Measurements from ENCODE around the gene TMEM44. TPM values are rescaled to one million over a fixed set of nuclear protein-coding genes. Genes with fewer than 3 reads are reported as not detected.

The TMEM44 gene, protein sequence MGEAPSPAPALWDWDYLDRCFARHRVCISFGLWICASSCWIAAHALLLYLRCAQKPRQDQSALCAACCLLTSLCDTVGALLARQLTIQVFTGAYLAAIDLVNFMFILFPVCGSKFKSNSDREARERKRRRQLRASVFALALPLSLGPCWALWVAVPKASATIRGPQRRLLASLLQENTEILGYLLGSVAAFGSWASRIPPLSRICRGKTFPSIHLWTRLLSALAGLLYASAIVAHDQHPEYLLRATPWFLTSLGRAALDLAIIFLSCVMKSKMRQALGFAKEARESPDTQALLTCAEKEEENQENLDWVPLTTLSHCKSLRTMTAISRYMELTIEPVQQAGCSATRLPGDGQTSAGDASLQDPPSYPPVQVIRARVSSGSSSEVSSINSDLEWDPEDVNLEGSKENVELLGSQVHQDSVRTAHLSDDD
- total RNA-seq (2014; rRNA removed; shearing (Covaris generic)) = 12.2 and 18.2 TPM in 2 replicates

DNA sequence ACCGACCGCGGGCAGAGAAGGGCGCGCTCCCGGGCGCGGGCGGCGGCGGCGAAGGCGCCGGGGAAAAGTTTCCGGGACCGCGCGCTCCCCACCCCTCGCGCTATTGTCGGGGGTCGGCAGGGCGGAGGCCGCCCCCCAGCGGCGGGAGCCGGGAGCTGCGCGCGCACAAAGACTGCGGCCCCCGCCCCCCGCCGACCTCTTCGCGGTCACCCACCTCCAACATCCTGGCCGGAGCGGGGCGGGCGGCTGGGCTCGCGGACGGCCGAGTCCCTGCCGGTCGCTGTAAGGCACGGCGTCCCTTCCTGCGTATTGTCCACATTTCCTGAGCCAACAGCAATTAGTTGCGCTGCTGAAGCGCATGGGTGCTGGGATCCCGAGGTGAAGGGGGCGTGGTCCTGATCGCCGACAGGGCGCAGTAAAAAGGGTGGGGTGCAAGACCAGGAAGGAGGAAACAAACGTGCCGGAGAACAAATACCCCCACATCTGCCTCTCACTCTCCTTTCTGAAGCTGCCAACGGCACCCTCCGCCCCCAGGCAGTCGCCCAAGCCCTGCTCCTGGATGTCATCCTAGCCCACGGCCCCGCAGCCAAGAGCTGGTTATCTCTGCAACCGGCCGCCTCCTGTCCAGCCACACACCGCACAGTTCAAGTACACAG lies at the start of gene TMEM44:
Gene TMEM44, minus strand, starts transcription at position 71 of the 656 bp plus-strand sequence. CDS start 204 bp downstream, outside the sequence.
- peak; percentile 86 to 92 for DNase-seq (ENCODE audit: low read depth in 1 of 2, low spot score in 2 of 2)
- H3K4me3 ChIP-seq = peak within 1 kb of the TSS; percentile 77
- no peaks in the 10 kb centered on the region for H3K9me3 ChIP-seq (replicated peaks)
- H3K27ac ChIP-seq = peak within 1 kb of the TSS; percentile 23
- peaks cover 7% of the 10 kb centered on the region; the same call in 1 of the 2 replicates for H3K4me1 ChIP-seq (replicated peaks)
- H3K27me3 ChIP-seq (replicated peaks) = no peaks in the 10 kb centered on the region
- peaks cover 18% of the 10 kb centered on the region for H3K36me3 ChIP-seq

DNA sequence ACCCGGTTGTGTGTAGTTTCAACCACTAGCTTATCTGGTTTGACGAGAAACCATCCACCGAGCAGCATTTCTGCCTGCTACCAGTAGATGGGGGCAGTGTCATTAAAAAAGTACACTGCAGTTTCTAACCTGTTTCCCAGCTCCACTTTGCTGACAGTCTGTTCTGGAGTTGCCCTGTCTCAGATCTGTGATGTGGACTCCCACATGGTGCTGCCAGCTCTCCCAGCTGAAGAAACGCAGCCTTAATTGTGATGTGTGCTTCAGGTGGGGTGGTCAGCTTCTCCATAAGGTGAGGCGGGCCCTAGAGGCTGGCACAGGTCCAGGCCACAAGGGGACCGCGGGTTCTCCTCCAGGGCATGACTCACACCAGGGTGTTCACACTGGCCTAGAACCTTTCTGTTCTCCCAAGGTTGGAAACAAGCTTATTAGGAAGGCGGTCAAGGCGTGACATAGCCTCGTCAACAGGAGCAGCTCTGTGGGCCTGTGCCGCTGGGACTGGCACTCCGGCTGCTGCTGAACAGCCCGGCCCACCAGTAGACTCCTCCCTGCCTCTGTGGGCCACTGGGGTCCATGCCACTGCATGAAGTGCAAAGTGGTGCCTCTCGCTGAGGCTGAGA lies 49.6 kb upstream of the TMEM44 start:
- peak; percentile 73 to 88 for DNase-seq (ENCODE audit: low read depth in 1 of 2, low spot score in 2 of 2)
- Histone ChIP-seq H3K27ac (no peak overlapping the region), H3K36me3 (peaks cover 13% of the 10 kb centered on the region), H3K27me3 (replicated peaks) (no peaks in the 10 kb centered on the region), H3K4me1 (replicated peaks) (peaks cover 32% of the 10 kb centered on the region), H3K9me3 (replicated peaks) (no peaks in the 10 kb centered on the region), H3K4me3 (no peak overlapping the region)

DNA sequence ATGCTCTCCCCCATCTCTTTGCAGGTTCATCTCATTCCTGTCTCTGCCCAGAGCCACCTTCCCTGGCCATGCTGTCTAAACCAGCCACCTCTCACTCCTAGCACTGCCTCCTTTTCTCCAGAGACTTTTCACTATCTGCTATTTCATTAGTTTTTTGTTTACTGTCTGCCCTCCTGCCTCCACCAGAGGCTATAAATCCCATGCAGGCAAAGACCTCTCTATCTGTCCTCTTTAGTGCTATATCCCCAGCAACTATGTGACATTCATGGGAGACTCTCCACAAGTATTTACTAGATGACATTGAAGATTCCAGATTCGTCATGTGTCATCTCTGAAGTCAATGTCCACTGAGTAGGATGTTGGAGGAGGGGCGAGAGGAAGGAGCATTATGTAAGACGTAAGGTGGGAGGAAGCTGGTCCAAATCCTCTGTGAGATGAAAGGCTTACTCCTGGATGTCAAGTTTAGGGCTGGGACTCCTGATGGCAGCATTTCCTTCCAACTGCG lies 49.0 kb upstream of the TMEM44 start:
- no peaks in the 10 kb centered on the region for H3K9me3 ChIP-seq (replicated peaks)
- H3K4me1 ChIP-seq (replicated peaks) = peaks cover 26% of the 10 kb centered on the region
- H3K27ac ChIP-seq = no peak overlapping the region
- no peak overlapping the region for H3K4me3 ChIP-seq
- no peaks in the 10 kb centered on the region for H3K27me3 ChIP-seq (replicated peaks)
- DNase-seq (ENCODE audit: low read depth in 1 of 2, low spot score in 2 of 2) = no peak
- H3K36me3 ChIP-seq = peaks cover 7% of the 10 kb centered on the region

DNA sequence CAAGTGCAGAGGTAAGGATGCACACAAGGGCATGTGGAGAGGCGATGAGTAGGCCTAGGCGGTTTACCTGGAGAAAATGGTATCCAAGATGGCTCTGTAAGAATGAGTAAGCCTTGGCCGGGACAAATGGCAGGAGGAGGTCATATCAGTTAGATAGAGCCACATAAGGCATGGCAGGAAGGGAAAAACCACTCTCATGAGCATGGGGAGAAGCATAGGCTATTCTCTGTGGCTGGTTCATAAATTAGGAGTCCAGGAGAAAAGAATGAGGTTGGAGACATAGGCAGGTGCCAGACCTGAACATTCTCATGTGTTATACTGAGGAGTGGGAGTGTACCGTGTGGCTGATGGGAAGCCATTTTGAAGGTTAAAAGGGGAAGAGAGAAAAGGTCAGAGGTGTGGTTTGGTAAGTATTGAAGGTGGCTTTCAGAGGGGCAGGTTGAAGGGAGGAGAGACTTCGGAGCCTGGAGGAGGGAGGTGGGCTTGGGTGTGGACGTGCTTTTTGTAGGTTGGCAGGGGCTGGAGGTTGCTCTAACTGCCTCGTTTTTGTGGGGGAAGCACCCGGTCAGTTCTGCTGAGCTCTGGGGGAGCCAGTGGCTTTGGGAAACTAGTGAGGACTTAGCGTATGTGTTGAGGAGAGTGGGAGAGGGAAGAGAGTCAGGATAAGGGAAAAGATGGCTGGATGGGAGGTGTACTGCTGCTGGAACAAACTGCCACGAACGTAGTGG lies 47.8 kb upstream of the TMEM44 start:
- DNase-seq (ENCODE audit: low read depth in 1 of 2, low spot score in 2 of 2) = no peak
- Histone ChIP-seq H3K27ac (no peak overlapping the region), H3K36me3 (no peaks in the 10 kb centered on the region; the same call in 1 of the 2 replicates), H3K9me3 (replicated peaks) (no peaks in the 10 kb centered on the region), H3K27me3 (replicated peaks) (no peaks in the 10 kb centered on the region), H3K4me3 (no peak overlapping the region), H3K4me1 (replicated peaks) (peaks cover 19% of the 10 kb centered on the region)

DNA sequence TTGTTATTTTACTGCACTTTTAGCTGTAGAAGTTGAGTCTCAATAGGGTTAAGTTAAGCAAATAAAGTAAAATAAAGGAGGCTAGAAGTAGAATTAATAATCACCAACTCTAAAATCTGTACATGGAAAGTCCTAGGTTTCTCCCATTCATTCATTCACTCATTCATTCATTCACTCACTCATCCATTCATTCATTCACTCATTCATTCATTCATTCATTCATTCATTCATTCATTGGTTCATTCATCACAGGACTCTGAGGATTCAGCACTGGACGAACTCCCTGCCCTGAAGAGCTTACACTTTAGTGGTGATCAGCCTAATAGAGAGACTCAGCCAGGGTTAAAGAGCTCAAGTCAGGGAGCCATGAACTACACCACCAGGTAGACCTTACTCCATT lies 43.3 kb upstream of the TMEM44 start:
- H3K4me1 ChIP-seq (replicated peaks) = no peaks in the 10 kb centered on the region; the same call in 1 of the 2 replicates
- no peaks in the 10 kb centered on the region for H3K36me3 ChIP-seq
- H3K4me3 ChIP-seq = no peak overlapping the region
- no peak overlapping the region for H3K27ac ChIP-seq
- no peak for DNase-seq (ENCODE audit: low read depth in 1 of 2, low spot score in 2 of 2)
- H3K9me3 ChIP-seq (replicated peaks) = no peaks in the 10 kb centered on the region
- H3K27me3 ChIP-seq (replicated peaks) = no peaks in the 10 kb centered on the region

DNA sequence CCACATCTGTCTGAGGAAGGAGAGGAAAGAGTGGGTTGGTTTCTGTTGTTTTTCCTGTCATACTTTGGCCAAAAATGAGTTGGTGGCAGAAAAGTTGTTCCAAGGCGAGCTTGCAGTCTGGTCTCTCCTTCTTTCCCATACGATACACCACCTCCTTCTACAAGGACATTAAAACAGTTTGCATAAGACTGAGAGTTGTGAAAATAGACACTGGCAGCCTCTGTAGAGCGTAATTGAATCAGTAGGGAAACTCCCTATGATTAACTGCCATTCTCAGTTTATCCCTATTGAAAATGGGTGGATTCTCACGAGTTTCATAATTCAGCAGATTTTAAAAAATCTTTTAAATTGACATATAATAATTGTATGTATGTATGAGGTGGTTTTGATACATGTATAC lies 42.5 kb upstream of the TMEM44 start:
- no peak overlapping the region for H3K27ac ChIP-seq
- DNase-seq (ENCODE audit: low read depth in 1 of 2, low spot score in 2 of 2) = no peak
- no peak overlapping the region for H3K4me3 ChIP-seq

DNA sequence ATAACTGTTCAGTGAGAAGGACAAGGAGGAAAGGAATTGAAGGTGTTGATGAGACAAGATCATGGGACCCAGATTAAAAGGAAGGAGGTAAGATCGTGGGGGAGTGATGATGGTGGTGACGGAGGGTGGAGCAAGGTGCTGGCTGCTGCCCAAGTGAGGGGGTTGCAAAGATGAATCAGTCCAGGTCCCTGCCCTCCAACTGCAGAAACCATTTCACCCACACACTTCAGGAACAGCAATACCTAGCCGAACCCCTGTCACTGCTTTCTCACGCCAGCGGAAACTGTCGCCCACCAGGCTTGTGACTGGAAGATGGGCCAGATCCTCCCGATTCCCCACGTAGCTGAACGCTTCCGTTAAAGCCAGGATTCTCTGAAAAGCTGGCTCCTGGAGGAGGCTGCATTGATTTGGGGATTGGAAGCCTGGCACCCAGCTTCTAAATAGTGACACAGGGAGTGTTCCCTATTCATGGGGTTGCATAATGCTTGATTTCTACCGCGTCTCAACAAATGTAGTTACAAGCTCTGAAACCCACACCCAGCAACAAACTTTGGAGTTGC lies 41.9 kb upstream of the TMEM44 start:
- Histone ChIP-seq H3K4me3 (no peak overlapping the region), H3K4me1 (replicated peaks) (peaks cover 7% of the 10 kb centered on the region), H3K27ac (no peak overlapping the region), H3K9me3 (replicated peaks) (no peaks in the 10 kb centered on the region), H3K27me3 (replicated peaks) (no peaks in the 10 kb centered on the region), H3K36me3 (no peaks in the 10 kb centered on the region)
- DNase-seq (ENCODE audit: low read depth in 1 of 2, low spot score in 2 of 2) = no peak

More for the DNA sequence above, 42.5 kb upstream of the TMEM44 start:
- Histone ChIP-seq H3K4me1 (replicated peaks) (peaks cover 7% of the 10 kb centered on the region), H3K36me3 (no peaks in the 10 kb centered on the region), H3K9me3 (replicated peaks) (no peaks in the 10 kb centered on the region), H3K27me3 (replicated peaks) (no peaks in the 10 kb centered on the region)

DNA sequence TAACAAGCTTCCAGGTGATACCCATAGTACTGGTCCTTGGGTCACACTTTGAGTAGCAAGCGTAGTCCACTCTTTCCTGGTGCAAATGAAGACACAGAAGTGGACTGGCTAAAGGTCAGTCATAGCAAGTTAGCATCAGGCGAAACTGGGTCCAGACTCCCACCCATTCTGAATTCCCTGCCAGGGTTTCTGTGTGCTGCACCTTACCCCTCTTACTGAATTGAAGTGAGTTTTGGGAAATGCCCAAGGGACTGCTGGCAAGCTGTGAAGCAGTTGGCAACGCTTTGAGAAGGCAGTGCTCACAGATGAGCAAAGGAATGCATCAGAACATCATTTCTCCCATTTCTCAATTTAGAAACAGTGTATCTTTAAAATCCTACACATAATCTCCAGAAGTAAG lies 40.5 kb upstream of the TMEM44 start:
- peaks cover 7% of the 10 kb centered on the region for H3K36me3 ChIP-seq
- no peaks in the 10 kb centered on the region for H3K27me3 ChIP-seq (replicated peaks)
- no peak overlapping the region for H3K4me3 ChIP-seq
- no peaks in the 10 kb centered on the region for H3K9me3 ChIP-seq (replicated peaks)
- peaks cover 7% of the 10 kb centered on the region for H3K4me1 ChIP-seq (replicated peaks)
- no peak for DNase-seq (ENCODE audit: low read depth in 1 of 2, low spot score in 2 of 2)
- H3K27ac ChIP-seq = no peak overlapping the region

DNA sequence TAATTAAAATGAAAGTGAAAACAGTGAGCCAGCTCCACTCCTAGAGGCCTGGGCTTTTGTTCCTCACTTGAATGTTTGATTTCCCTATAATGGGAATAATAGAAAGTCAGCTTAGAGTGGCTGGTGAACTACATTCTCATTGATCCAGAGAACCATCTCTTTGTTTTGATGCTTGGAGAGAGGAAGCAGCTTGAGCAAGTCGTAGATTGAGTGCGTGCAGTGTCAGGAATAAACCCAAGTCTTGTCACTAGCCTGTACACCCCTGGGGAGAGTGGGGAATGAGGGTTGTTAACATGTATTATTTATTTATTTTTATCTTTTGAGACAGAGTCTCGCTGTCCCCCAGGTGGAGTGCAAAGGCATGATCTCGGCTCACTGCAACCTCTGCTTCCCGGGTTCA lies 39.7 kb upstream of the TMEM44 start:
- Histone ChIP-seq H3K4me3 (peak overlapping the region; percentile 54), H3K4me1 (replicated peaks) (peaks cover 7% of the 10 kb centered on the region), H3K9me3 (replicated peaks) (no peaks in the 10 kb centered on the region), H3K27me3 (replicated peaks) (no peaks in the 10 kb centered on the region), H3K36me3 (peaks cover 14% of the 10 kb centered on the region), H3K27ac (peak overlapping the region; percentile 96)
- no peak for DNase-seq (ENCODE audit: low read depth in 1 of 2, low spot score in 2 of 2)

DNA sequence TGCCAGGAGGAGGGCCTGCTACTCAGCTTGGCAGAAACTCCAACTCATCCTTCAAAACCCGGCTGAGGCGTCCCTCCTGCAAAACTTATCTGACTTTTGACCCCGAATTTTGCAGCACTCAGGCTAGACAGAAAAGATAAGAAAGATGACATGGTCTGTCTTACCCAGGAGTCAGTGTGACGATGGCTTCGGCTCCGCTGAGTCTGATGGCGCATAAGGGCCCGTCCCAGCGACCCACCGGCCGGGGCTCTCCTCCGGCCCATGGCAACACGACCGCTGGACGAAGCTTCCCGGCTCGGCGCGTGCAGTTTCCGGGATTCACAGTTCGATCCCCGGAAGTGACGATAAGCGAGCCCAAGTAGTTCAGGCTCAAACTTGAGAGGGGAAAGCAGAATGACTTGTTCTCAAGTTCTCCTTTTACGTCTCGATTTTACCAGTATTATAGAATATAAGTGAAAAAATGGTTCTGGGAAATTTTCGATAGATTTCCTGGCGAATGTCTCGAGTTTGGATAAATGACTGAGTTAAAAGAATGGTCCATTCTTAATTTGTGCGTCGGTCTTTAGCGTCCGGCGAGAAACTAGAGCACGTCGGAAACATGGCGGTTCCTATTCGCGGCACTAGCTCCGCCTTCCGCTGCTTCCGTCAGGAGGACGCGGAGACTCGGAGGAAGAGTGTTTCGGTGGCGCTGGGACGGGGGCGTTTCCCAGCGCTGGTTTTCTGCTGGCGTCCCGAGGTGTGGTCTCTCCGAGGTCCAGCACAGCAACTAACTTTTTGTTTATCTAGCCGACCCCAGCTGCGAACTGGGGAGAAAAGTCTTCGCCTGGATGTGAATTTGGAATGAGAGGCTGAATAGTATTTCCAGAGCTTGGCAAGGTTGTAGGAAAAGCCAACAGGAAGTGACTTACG lies 38.9 kb upstream of the TMEM44 start, which contains the start of gene LSG1:
Gene LSG1, minus strand, starts transcription at position 292 of the 909 bp plus-strand sequence. Its CDS starts 29 bp downstream, at position 263.
- no peaks in the 10 kb centered on the region for H3K9me3 ChIP-seq (replicated peaks)
- DNase-seq (ENCODE audit: low read depth in 1 of 2, low spot score in 2 of 2) = peak; percentile 88 to 95
- peak within 1 kb of the TSS; percentile 96 for H3K27ac ChIP-seq
- H3K36me3 ChIP-seq = peaks cover 14% of the 10 kb centered on the region
- H3K4me1 ChIP-seq (replicated peaks) = peaks cover 7% of the 10 kb centered on the region
- H3K27me3 ChIP-seq (replicated peaks) = no peaks in the 10 kb centered on the region
- H3K4me3 ChIP-seq = peak within 1 kb of the TSS; percentile 54

DNA sequence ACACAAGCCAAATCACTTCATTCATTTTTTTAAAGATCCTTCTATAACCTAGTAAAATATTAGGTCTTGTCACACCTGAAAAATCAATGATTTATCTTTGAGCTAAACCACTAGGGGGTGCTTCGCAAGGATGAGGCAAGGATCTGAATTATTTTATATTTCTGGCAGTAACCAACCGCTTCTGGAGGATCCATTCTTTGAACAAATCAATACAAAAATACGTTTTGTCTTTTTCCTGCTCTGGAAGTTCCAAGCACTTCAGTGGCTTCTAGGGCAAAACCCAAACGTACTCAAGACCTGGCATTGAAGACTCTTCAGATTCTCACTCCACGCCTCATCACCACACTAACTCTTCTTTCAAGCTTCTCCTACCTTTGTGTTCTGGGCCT lies 38.3 kb upstream of the TMEM44 start:
- Histone ChIP-seq H3K27me3 (replicated peaks) (no peaks in the 10 kb centered on the region), H3K36me3 (peaks cover 16% of the 10 kb centered on the region), H3K9me3 (replicated peaks) (no peaks in the 10 kb centered on the region), H3K4me3 (peak overlapping the region; percentile 54), H3K27ac (no peak overlapping the region), H3K4me1 (replicated peaks) (peaks cover 7% of the 10 kb centered on the region)
- DNase-seq (ENCODE audit: low read depth in 1 of 2, low spot score in 2 of 2) = peak in 1 of 2 experiments; percentile 47

DNA sequence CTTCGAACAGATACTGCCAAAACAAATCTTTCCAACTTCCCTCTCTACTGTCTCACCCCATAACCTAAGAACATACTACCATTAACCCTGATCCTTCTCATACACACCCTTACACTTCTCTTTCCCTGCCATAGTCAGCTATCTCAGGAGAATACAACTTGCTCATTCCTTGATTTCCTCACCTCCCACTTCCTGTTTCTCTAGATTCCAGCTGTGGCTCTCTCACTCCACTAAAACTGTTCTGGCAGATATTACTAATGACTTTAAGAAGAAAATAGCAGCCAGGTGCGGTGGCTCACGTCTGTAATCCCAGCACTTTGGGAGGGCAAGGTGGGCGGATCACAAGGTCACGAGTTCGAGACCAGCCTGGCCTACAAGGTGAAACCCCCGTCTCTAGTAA lies 34.1 kb upstream of the TMEM44 start:
- no peak for DNase-seq (ENCODE audit: low read depth in 1 of 2, low spot score in 2 of 2)
- Histone ChIP-seq H3K36me3 (peaks cover 39% of the 10 kb centered on the region), H3K27me3 (replicated peaks) (no peaks in the 10 kb centered on the region)

More for the DNA sequence above, 34.1 kb upstream of the TMEM44 start:
- H3K4me1 ChIP-seq (replicated peaks) = peaks cover 7% of the 10 kb centered on the region
- no peaks in the 10 kb centered on the region for H3K9me3 ChIP-seq (replicated peaks)
- no peak overlapping the region for H3K27ac ChIP-seq
- H3K4me3 ChIP-seq = no peak overlapping the region

Measured in SJSA1 (cell line).